HEK293 (cell line): ENCODE measurements around the gene BTD.

ENCODE experiments used
- CTCF ChIA-PET: fragments of 350-600 bp; formaldehyde crosslinking; extraction: SDS; loops from one replicate; lab custom pipeline; 2021; ENCODE audit warnings: antibody characterized with exemption; lab: Yijun Ruan, JAX
- POLR2A ChIA-PET: fragments of 300-600 bp; formaldehyde crosslinking; extraction: SDS; loops from one replicate; lab custom pipeline; 2020; ENCODE audit warnings: antibody characterized with exemption, inconsistent platforms; lab: Yijun Ruan, JAX
- H3K27ac ChIP-seq: fragments of 200-500 bp; sonication (Bioruptor generic); 2 replicates; pipeline ENCODE4 v1.5.1; 2014; ENCODE audit warnings: low read depth, low read length, control low read depth, inconsistent platforms; ENCODE audit errors: extremely low read depth
- H3K36me3 ChIP-seq, 2 experiments: fragments of 200-500 bp in 1 of 2; sonication (Bioruptor generic) in 1 of 2; 1 replicate in 1 of 2; 2 replicates in 1 of 2; pipeline ENCODE4 v1.5.1; 2014 to 2017; ENCODE audit warnings: inconsistent platforms in 2 of 2, low read length in 2 of 2; ENCODE audit not compliant: control insufficient read depth in 2 of 2, insufficient read depth in 1 of 2
- H3K4me1 ChIP-seq: fragments of 200-500 bp; sonication (Bioruptor generic); 2 replicates; pipeline ENCODE4 v1.5.1; 2014; ENCODE audit warnings: mild to moderate bottlenecking, low read length, inconsistent platforms; ENCODE audit not compliant: control insufficient read depth, insufficient read depth
- H3K4me3 ChIP-seq: 2 replicates; pipeline ENCODE4 v1.5.1; 2011; ENCODE audit warnings: low read depth, mild to moderate bottlenecking, control low read depth, low read length, moderate library complexity
- H3K9me3 ChIP-seq: fragments of 200-500 bp; sonication (Bioruptor generic); 2 replicates; pipeline ENCODE4 v1.5.1; 2014; ENCODE audit warnings: low read depth, low read length, inconsistent platforms; ENCODE audit not compliant: control insufficient read depth, insufficient read depth
- BCL6B ChIP-seq: fragments of 450-650 bp; formaldehyde crosslinking; IDR thresholded peaks from 2 replicates; pipeline ENCODE4 v1.5.1; 2017; ENCODE audit warnings: missing biosample characterization, missing genetic modification characterization
- FEZF1 ChIP-seq: fragments of 450-650 bp; formaldehyde crosslinking; IDR thresholded peaks from 2 replicates; pipeline ENCODE4 v1.5.1; 2016; ENCODE audit warnings: missing biosample characterization, missing genetic modification characterization
- GFI1B ChIP-seq: fragments of 450-650 bp; formaldehyde crosslinking; IDR thresholded peaks from 2 replicates; pipeline ENCODE4 v1.5.1; 2016; ENCODE audit warnings: missing biosample characterization, missing genetic modification characterization
- HIC1 ChIP-seq: fragments of 450-650 bp; formaldehyde crosslinking; IDR thresholded peaks from 2 replicates; pipeline ENCODE4 v1.5.1; 2016; ENCODE audit warnings: missing biosample characterization, missing genetic modification characterization
- HOXC10 ChIP-seq: sonication (generic); formaldehyde crosslinking; IDR thresholded peaks from 2 replicates; pipeline ENCODE4 v1.8.1; 2023; ENCODE audit warnings: mild to moderate bottlenecking, missing genetic modification reagents
- INSM2 ChIP-seq: fragments of 450-650 bp; formaldehyde crosslinking; IDR thresholded peaks from 2 replicates; pipeline ENCODE4 v1.5.1; 2016; ENCODE audit warnings: missing biosample characterization, missing genetic modification characterization
- OSR2 ChIP-seq: fragments of 450-650 bp; formaldehyde crosslinking; IDR thresholded peaks from 2 replicates; pipeline ENCODE4 v1.5.1; 2016; ENCODE audit warnings: missing biosample characterization, missing genetic modification characterization
- PATZ1 ChIP-seq: fragments of 450-650 bp; formaldehyde crosslinking; IDR thresholded peaks from 2 replicates; pipeline ENCODE4 v1.5.1; 2016; ENCODE audit warnings: missing biosample characterization, missing genetic modification characterization
- YY1 ChIP-seq: fragments of 450-650 bp; formaldehyde crosslinking; IDR thresholded peaks from 2 replicates; pipeline ENCODE4 v1.5.1; 2018; ENCODE audit warnings: missing biosample characterization, missing genetic modification characterization
- ZBTB1 ChIP-seq: fragments of 450-650 bp; formaldehyde crosslinking; IDR thresholded peaks from 2 replicates; pipeline ENCODE4 v1.5.1; 2016; ENCODE audit warnings: missing biosample characterization, missing genetic modification characterization
- ZBTB26 ChIP-seq: fragments of 450-650 bp; formaldehyde crosslinking; optimal IDR thresholded peaks from 2 replicates; pipeline ENCODE3; 2016; ENCODE audit warnings: missing biosample characterization, mild to moderate bottlenecking, missing genetic modification characterization
- ZBTB48 ChIP-seq: fragments of 450-650 bp; formaldehyde crosslinking; IDR thresholded peaks from 2 replicates; pipeline ENCODE4 v1.5.1; 2016; ENCODE audit warnings: missing biosample characterization, missing genetic modification characterization
- ZFHX2 ChIP-seq: fragments of 450-650 bp; formaldehyde crosslinking; conservative IDR thresholded peaks from 2 replicates; pipeline ENCODE4 v1.5.1; 2016; ENCODE audit warnings: missing biosample characterization, missing genetic modification characterization
- ZNF121 ChIP-seq: fragments of 450-650 bp; formaldehyde crosslinking; IDR thresholded peaks from 2 replicates; pipeline ENCODE4 v1.5.1; 2016; ENCODE audit warnings: missing biosample characterization, missing genetic modification characterization
- ZNF157 ChIP-seq: fragments of 450-650 bp; formaldehyde crosslinking; IDR thresholded peaks from 2 replicates; pipeline ENCODE4 v1.5.1; 2016; ENCODE audit warnings: missing biosample characterization, missing genetic modification characterization
- ZNF184 ChIP-seq: fragments of 450-650 bp; IDR thresholded peaks from 2 replicates; pipeline ENCODE4 v1.5.1; 2018; ENCODE audit warnings: missing biosample characterization, mild to moderate bottlenecking, missing genetic modification characterization
- ZNF19 ChIP-seq: fragments of 450-650 bp; formaldehyde crosslinking; IDR thresholded peaks from 2 replicates; pipeline ENCODE4; 2016; ENCODE audit warnings: missing biosample characterization, missing genetic modification characterization, low read depth
- ZNF202 ChIP-seq: fragments of 450-650 bp; formaldehyde crosslinking; IDR thresholded peaks from 2 replicates; pipeline ENCODE4 v1.5.1; 2016; ENCODE audit warnings: missing biosample characterization, missing genetic modification characterization, borderline replicate concordance
- ZNF239 ChIP-seq: fragments of 450-650 bp; formaldehyde crosslinking; IDR thresholded peaks from 2 replicates; pipeline ENCODE4 v1.5.1; 2016; ENCODE audit warnings: missing biosample characterization, missing genetic modification characterization
- ZNF311 ChIP-seq: fragments of 450-650 bp; formaldehyde crosslinking; IDR thresholded peaks from 2 replicates; pipeline ENCODE4 v1.5.1; 2017; ENCODE audit warnings: missing biosample characterization, missing genetic modification characterization, borderline replicate concordance
- ZNF394 ChIP-seq: fragments of 450-650 bp; formaldehyde crosslinking; IDR thresholded peaks from 2 replicates; pipeline ENCODE4 v1.5.1; 2016; ENCODE audit warnings: missing biosample characterization, missing genetic modification characterization, mild to moderate bottlenecking, moderate library complexity, borderline replicate concordance
- ZNF423 ChIP-seq: fragments of 450-650 bp; formaldehyde crosslinking; IDR thresholded peaks from 2 replicates; pipeline ENCODE4 v1.5.1; 2016; ENCODE audit warnings: missing biosample characterization, missing genetic modification characterization
- ZNF571 ChIP-seq: fragments of 450-650 bp; formaldehyde crosslinking; IDR thresholded peaks from 2 replicates; pipeline ENCODE4 v1.5.0; 2017; ENCODE audit warnings: missing biosample characterization, missing genetic modification characterization
- ZNF585B ChIP-seq: fragments of 450-650 bp; formaldehyde crosslinking; IDR thresholded peaks from 2 replicates; pipeline ENCODE4 v1.5.1; 2016; ENCODE audit warnings: missing biosample characterization, missing genetic modification characterization
- ZNF600 ChIP-seq: fragments of 450-650 bp; formaldehyde crosslinking; IDR thresholded peaks from 2 replicates; pipeline ENCODE4 v1.5.1; 2016; ENCODE audit warnings: missing biosample characterization, missing genetic modification characterization
- ZNF621 ChIP-seq: fragments of 450-650 bp; formaldehyde crosslinking; IDR thresholded peaks from 2 replicates; pipeline ENCODE4 v1.5.1; 2017; ENCODE audit warnings: missing biosample characterization, missing genetic modification characterization
- ZNF670 ChIP-seq: fragments of 450-650 bp; formaldehyde crosslinking; IDR thresholded peaks from 2 replicates; pipeline ENCODE4 v1.5.1; 2016; ENCODE audit warnings: missing biosample characterization, missing genetic modification characterization, low read depth
- ZNF692 ChIP-seq: fragments of 450-650 bp; formaldehyde crosslinking; IDR thresholded peaks from 2 replicates; pipeline ENCODE4 v1.5.1; 2016; ENCODE audit warnings: missing biosample characterization, missing genetic modification characterization
- ZXDB ChIP-seq: fragments of 450-650 bp; formaldehyde crosslinking; IDR thresholded peaks from 2 replicates; pipeline ENCODE4 v1.5.1; 2016; ENCODE audit warnings: missing biosample characterization, missing genetic modification characterization

BTD gene

GRCh38 chr3:15601046-15601398 lies 523 bp upstream of the BTD start:
- Histone ChIP-seq H3K4me1 (no peaks in the 10 kb centered on the region), H3K27ac (peak overlapping the region; percentile 50; the same call in 1 of the 2 replicates), H3K9me3 (no peaks in the 10 kb centered on the region), H3K36me3 (peaks cover 9 to 37% of the 10 kb centered on the region in 2 experiments), H3K4me3 (peak overlapping the region; percentile 56)
- ChIA-PET CTCF (interaction anchor here (0.6 kb wide), 1 partner anchor 195 kb away, joined by 3 read pairs; no protein-coding TSS in a partner anchor), POLR2A (interaction anchor here (0.5 to 1.6 kb wide), 8 partner anchors 30 to 654 kb away, joined by 3 to 17 read pairs (median 4); partner anchors contain the start of genes ANKRD28 and MRPS25)
- TF ChIP-seq ZNF571 (tag by site-specific recombination) (no peak), ZBTB1 (no peak), ZNF202 (tag by site-specific recombination) (no peak), GFI1B (no peak), ZNF157 (no peak), ZNF19 (tag by site-specific recombination) (no peak), ZNF423 (tag by site-specific recombination) (no peak), ZNF600 (tag by site-specific recombination) (peak; percentile 16; the same call in 1 of the 2 replicates), ZNF585B (tag by site-specific recombination) (no peak), ZFHX2 (tag by site-specific recombination) (no peak), ZNF184 (tag by site-specific recombination) (no peak), PATZ1 (tag by site-specific recombination) (peak; percentile 27; the same call in 1 of the 2 replicates), ZBTB26 (tag by site-specific recombination) (no peak), YY1 (peak; percentile 39; the same call in 1 of the 2 replicates), ZNF394 (tag by site-specific recombination) (no peak), ZXDB (tag by site-specific recombination) (no peak), ZNF621 (no peak), ZNF692 (tag by site-specific recombination) (0 out of 2 replicates have a peak, but pooled peaks have one; percentile 21), OSR2 (tag by site-specific recombination) (no peak), HIC1 (tag by site-specific recombination) (no peak), ZNF311 (tag by site-specific recombination) (no peak), ZNF239 (tag by site-specific recombination) (no peak), HOXC10 (CRISPR knock-in tag) (no peak), FEZF1 (no peak), ZNF670 (tag by site-specific recombination) (no peak), INSM2 (no peak), ZNF121 (tag by site-specific recombination) (no peak), BCL6B (tag by site-specific recombination) (no peak), ZBTB48 (no peak)
